H1 (cell line): Measurements from ENCODE around the gene SAMD4A. TPM values are rescaled to one million over a fixed set of nuclear protein-coding genes. Genes with fewer than 3 reads are reported as not detected.

ENCODE experiments used
- CTCF ChIA-PET: fragments of 300-600 bp; sonication (Branson Sonifier 250); formaldehyde crosslinking; loops from one replicate; lab custom pipeline; 2021; ENCODE audit not compliant: partially characterized antibody; lab: Charles Lee
- POLR2A ChIA-PET: fragments of 300-600 bp; sonication (Branson Sonifier 250); formaldehyde crosslinking; loops from one replicate; lab custom pipeline; 2021; ENCODE audit warnings: inconsistent platforms; ENCODE audit not compliant: partially characterized antibody; lab: Charles Lee
- DNase-seq, 2 experiments: peaks; one replicate each; pipeline versions ENCODE4 v3.0.0 to v3.0.0-alpha.2; 2010 to 2022; ENCODE audit warnings: low spot score in 2 of 2, low read depth in 1 of 2, mixed read lengths in 1 of 2
- FAIRE-seq: peaks from 2 replicates; lab custom pipeline; 2011; peaks lifted over from hg19 to GRCh38; lab: Jason Lieb, UNC
- H2AFZ ChIP-seq: 2 replicates; pipeline ENCODE4 v1.8.1; 2012; ENCODE audit warnings: low read length, inconsistent platforms
- H2AK5ac ChIP-seq: 2 replicates; pipeline ENCODE4 v1.6.1; 2013; ENCODE audit warnings: low read depth, low read length
- H2BK120ac ChIP-seq: replicated peaks from 2 replicates; pipeline ENCODE3; 2013; ENCODE audit warnings: low read depth, low read length, inconsistent platforms
- H2BK12ac ChIP-seq: 2 replicates; pipeline ENCODE4 v1.6.1; 2013; ENCODE audit warnings: low read depth, low read length
- H2BK15ac ChIP-seq: 2 replicates; pipeline ENCODE4 v1.6.1; 2013; ENCODE audit warnings: low read length
- H2BK20ac ChIP-seq: 2 replicates; pipeline ENCODE4 v1.6.1; 2013; ENCODE audit warnings: low read length
- H2BK5ac ChIP-seq: 2 replicates; pipeline ENCODE4 v1.6.1; 2013; ENCODE audit warnings: low read depth, low read length
- H3K14ac ChIP-seq: 2 replicates; pipeline ENCODE4 v1.6.1; 2013; ENCODE audit warnings: inconsistent platforms; ENCODE audit not compliant: insufficient read length
- H3K18ac ChIP-seq: 2 replicates; pipeline ENCODE4 v1.6.1; 2013; ENCODE audit warnings: low read length; ENCODE audit errors: extremely low read depth
- H3K23ac ChIP-seq: 2 replicates; pipeline ENCODE4 v1.6.1; 2013; ENCODE audit warnings: inconsistent platforms; ENCODE audit not compliant: insufficient read length
- H3K23me2 ChIP-seq: 2 replicates; pipeline ENCODE4 v1.6.1; 2013; ENCODE audit warnings: low read depth, low read length
- H3K27ac ChIP-seq: 2 replicates; pipeline ENCODE4 v1.6.1; 2011; ENCODE audit warnings: low read depth, low read length, inconsistent platforms
- H3K27me3 ChIP-seq, 4 experiments: replicated peaks in 1 of 4; 1 replicate in 1 of 4; 2 replicates in 3 of 4; pipeline versions ENCODE4 v1.6.1 to v1.8.1; 2011 to 2013; ENCODE audit warnings: low read length in 3 of 4, mild to moderate bottlenecking in 3 of 4, inconsistent platforms in 2 of 4, mixed read lengths in 2 of 4, moderate library complexity in 1 of 4; ENCODE audit not compliant: control insufficient read depth in 3 of 4, insufficient read depth in 3 of 4; ENCODE audit errors: extremely low read depth in 1 of 4
- H3K36me3 ChIP-seq, 4 experiments: 2 replicates each; pipeline versions ENCODE4 v1.6.1 to v1.8.1; 2011 to 2013; ENCODE audit warnings: mild to moderate bottlenecking in 4 of 4, low read length in 3 of 4, moderate library complexity in 2 of 4, control low read depth in 1 of 4, inconsistent platforms in 1 of 4; ENCODE audit not compliant: insufficient read depth in 4 of 4, control insufficient read depth in 2 of 4
- H3K4ac ChIP-seq: replicated peaks from 2 replicates; pipeline ENCODE3; 2013; ENCODE audit warnings: low read length, low read depth, mixed read lengths, inconsistent platforms; ENCODE audit not compliant: insufficient read length
- H3K4me1 ChIP-seq, 4 experiments: replicated peaks in 1 of 4; 1 replicate in 1 of 4; 2 replicates in 3 of 4; pipeline versions ENCODE4 v1.6.1 to v1.8.1; 2011 to 2013; ENCODE audit warnings: low read length in 3 of 4, inconsistent platforms in 2 of 4, mixed read lengths in 1 of 4; ENCODE audit not compliant: insufficient read depth in 4 of 4, control insufficient read depth in 3 of 4
- H3K4me2 ChIP-seq, 2 experiments: 2 replicates each; pipeline versions ENCODE4 v1.6.1 to v1.8.1; 2011 to 2013; ENCODE audit warnings: low read depth in 2 of 2, low read length in 2 of 2, control low read depth in 1 of 2, inconsistent platforms in 1 of 2, mild to moderate bottlenecking in 1 of 2; ENCODE audit not compliant: insufficient read depth in 1 of 2
- H3K4me3 ChIP-seq, 4 experiments: fragments of 200-600, 300-600 bp in 1 of 4; sonication (generic), shearing (Covaris generic), sonication (Bioruptor Twin) in 1 of 4; 2 replicates each; pipeline versions ENCODE4 v1.5.1 to v1.8.1; 2011 to 2016; ENCODE audit warnings: low read length in 4 of 4, low read depth in 3 of 4, control low read depth in 2 of 4, inconsistent platforms in 2 of 4, mild to moderate bottlenecking in 2 of 4, mixed read lengths in 1 of 4, moderate library complexity in 1 of 4; ENCODE audit not compliant: insufficient read depth in 2 of 4; ENCODE audit errors: extremely low read depth in 1 of 4
- H3K56ac ChIP-seq: replicated peaks from 2 replicates; pipeline ENCODE3; 2013; ENCODE audit warnings: low read depth, mild to moderate bottlenecking, mixed read lengths, low read length, inconsistent platforms; ENCODE audit not compliant: insufficient read length
- H3K79me1 ChIP-seq: 2 replicates; pipeline ENCODE4 v1.6.1; 2013; ENCODE audit warnings: low read depth, low read length, control low read depth
- H3K79me2 ChIP-seq, 2 experiments: 2 replicates each; pipeline versions ENCODE4 v1.6.1 to v1.8.1; 2012 to 2013; ENCODE audit warnings: low read length in 2 of 2, mild to moderate bottlenecking in 2 of 2, inconsistent platforms in 1 of 2; ENCODE audit not compliant: insufficient read depth in 2 of 2, control insufficient read depth in 1 of 2
- H3K9ac ChIP-seq, 4 experiments: replicated peaks in 1 of 4; 1 replicate in 1 of 4; 2 replicates in 3 of 4; pipeline versions ENCODE4 v1.6.1 to v1.8.1; 2011 to 2013; ENCODE audit warnings: low read depth in 3 of 4, low read length in 3 of 4, control low read depth in 2 of 4, mild to moderate bottlenecking in 2 of 4, moderate library complexity in 2 of 4, inconsistent platforms in 1 of 4; ENCODE audit errors: extremely low read depth in 1 of 4
- H3K9me3 ChIP-seq, 2 experiments: 2 replicates each; pipeline versions ENCODE4 v1.6.1 to v1.8.1; 2012 to 2013; ENCODE audit warnings: mild to moderate bottlenecking in 2 of 2, moderate library complexity in 2 of 2, control low read depth in 1 of 2, inconsistent platforms in 1 of 2, low read depth in 1 of 2, low read length in 1 of 2, mixed read lengths in 1 of 2; ENCODE audit not compliant: insufficient read depth in 2 of 2
- H4K20me1 ChIP-seq, 2 experiments: replicated peaks in 1 of 2; 2 replicates each; pipeline versions ENCODE3 to v1.8.1; 2011 to 2013; ENCODE audit warnings: inconsistent platforms in 2 of 2, low read length in 2 of 2, mild to moderate bottlenecking in 1 of 2; ENCODE audit not compliant: insufficient read depth in 2 of 2, control insufficient read depth in 1 of 2
- H4K5ac ChIP-seq: 2 replicates; pipeline ENCODE4 v1.6.1; 2013; ENCODE audit warnings: low read length, low read depth, mixed read lengths, inconsistent platforms; ENCODE audit not compliant: insufficient read length
- H4K8ac ChIP-seq: 2 replicates; pipeline ENCODE4 v1.8.0; 2013; ENCODE audit warnings: mild to moderate bottlenecking, moderate library complexity, low read length, inconsistent platforms; ENCODE audit not compliant: insufficient read depth; ENCODE audit errors: extremely low read depth
- H4K91ac ChIP-seq: replicated peaks from 2 replicates; pipeline ENCODE3; 2013; ENCODE audit warnings: low read length, mixed read lengths, inconsistent platforms; ENCODE audit not compliant: insufficient read length
- ASH2L ChIP-seq: fragments of 200-600, 300-600 bp; sonication (generic); IDR thresholded peaks from one replicate; pipeline ENCODE4 v1.7.1; 2017; ENCODE audit warnings: low read length
- EP300 ChIP-seq, 2 experiments: IDR thresholded peaks; 1 replicate in 1 of 2; 2 replicates in 1 of 2; pipeline ENCODE4 v1.6.1; 2011 to 2012; ENCODE audit warnings: low read depth in 2 of 2, low read length in 2 of 2, mild to moderate bottlenecking in 2 of 2, borderline replicate concordance in 1 of 2, inconsistent platforms in 1 of 2, moderate library complexity in 1 of 2
- NRF1 ChIP-seq: IDR thresholded peaks from 2 replicates; pipeline ENCODE4 v1.6.1; 2011; ENCODE audit warnings: mild to moderate bottlenecking, low read depth, low read length, improper control_type of control experiment
- SP2 ChIP-seq: IDR thresholded peaks from 2 replicates; pipeline ENCODE4 v1.6.1; 2012; ENCODE audit warnings: mild to moderate bottlenecking, low read length, inconsistent platforms
- SUZ12 ChIP-seq: fragments of 200-600 bp; sonication (generic); IDR thresholded peaks from 2 replicates; pipeline ENCODE4 v1.6.1; 2012; ENCODE audit warnings: mild to moderate bottlenecking, inconsistent platforms, low read length, moderate library complexity, mixed read lengths
- YY1 ChIP-seq: IDR thresholded peaks from 2 replicates; pipeline ENCODE4 v1.6.1; 2011; ENCODE audit warnings: low read depth, mild to moderate bottlenecking, low read length
- WGBS, 2 experiments: shearing (Covaris generic) in 1 of 2; methylation state at CpG; one replicate each; pipeline versions ENCODE4 v1.1.6 to v1.1.7; 2013 to 2015; ENCODE audit warnings: low lambda C conversion rate in 2 of 2, mixed read lengths in 2 of 2, inconsistent platforms in 1 of 2, low coverage in 1 of 2, missing lambda C conversion rate in 1 of 2; ENCODE audit not compliant: insufficient replicate concordance in 2 of 2, insufficient coverage in 1 of 2, insufficient read length in 1 of 2; ENCODE audit errors: extremely low coverage in 1 of 2, missing lambda C conversion rate in 1 of 2; 5-methylcytosine and 5-hydroxymethylcytosine counted together
- polyA plus RNA-seq, 7 experiments: library from polyadenylated mRNA; depleted of rRNA in 3 of 7; stranded (reverse) in 5 of 7; unstranded in 2 of 7; fragments of >200 nt in 5 of 7; fragments of 200-250 nt in 2 of 7; gene quantifications; 1 replicate in 5 of 7; 2 replicates in 1 of 7; 4 replicates in 1 of 7; pipeline versions ENCODE4 v1.2.1 to v1.2.3, GENCODE V29; 2011 to 2013; ENCODE audit warnings: missing spikeins in 2 of 7, mixed read lengths in 2 of 7
- total RNA-seq: library from RNA; stranded (reverse); fragmentation: NEBNext Ultra II Directional; extraction: Animal tissue kit (Norgen Biotek cat#: 25700); gene quantifications from 2 replicates; pipeline ENCODE4 v1.2.1, GENCODE V29; 2021

The SAMD4A gene
- total and polyA plus RNA-seq, 2 of the 8 experiments (the other 6 are each of a cell fraction or from before 2014, with no cell fraction given), result 2.4 to 12.3 TPM

DNA sequence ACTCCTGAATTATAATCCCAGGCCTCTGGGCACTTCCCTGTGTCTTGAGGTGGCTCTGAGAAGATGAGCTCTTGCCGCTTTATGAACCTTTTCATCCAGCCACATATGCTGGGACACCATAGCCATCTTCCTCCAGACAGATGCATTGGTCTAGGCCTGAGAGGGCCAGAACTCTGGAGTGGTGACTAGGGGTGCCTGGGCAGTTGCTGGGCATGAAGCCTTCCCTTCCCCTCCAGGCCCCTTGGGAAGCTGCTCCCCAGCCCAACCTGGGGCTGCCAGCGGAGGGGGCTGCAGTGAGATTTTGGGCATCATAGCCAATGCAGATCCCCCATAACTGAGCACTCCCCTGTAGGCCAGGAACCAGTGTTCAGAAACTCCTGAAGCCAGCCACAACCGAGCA lies 200.5 kb downstream of the SAMD4A start:
- H3K27ac ChIP-seq, result no peak overlapping the region
- ChIA-PET CTCF (interaction anchor here (0.9 to 1.9 kb wide), 9 partner anchors 10 to 203 kb away, joined by 3 to 7 read pairs (median 4); no protein-coding TSS in a partner anchor), POLR2A (no interaction called here)
- H3K27me3 ChIP-seq, result no peaks in the 10 kb centered on the region
- no peak overlapping the region for H3K4ac ChIP-seq
- H4K91ac ChIP-seq, result no peak overlapping the region
- H4K5ac ChIP-seq, result no peak overlapping the region
- no peak overlapping the region for H3K18ac ChIP-seq
- H3K23me2 ChIP-seq, result no peaks in the 10 kb centered on the region
- H3K23ac ChIP-seq, result no peak overlapping the region
- no peak overlapping the region for H2AFZ ChIP-seq
- no peaks in the 10 kb centered on the region for H3K79me1 ChIP-seq
- no peak overlapping the region for H3K4me2 ChIP-seq
- no peak overlapping the region for H4K8ac ChIP-seq
- TF ChIP-seq SP2, result no peak
- no peak for TF ChIP-seq EP300 (IDR thresholded peaks at IDR 0.05; ENCODE audit: borderline replicate concordance in 1 of 2, low read depth in 2 of 2, low read length in 2 of 2)
- TF ChIP-seq SUZ12, result no peak
- no peak for TF ChIP-seq YY1
- TF ChIP-seq NRF1, result no peak
- TF ChIP-seq ASH2L, result no peak
- TF ChIP-seq, all 59 proteins: peak for 0
- Histone ChIP-seq H2BK5ac (no peak overlapping the region), H2BK120ac (no peak overlapping the region), H3K4me1 (no peaks in the 10 kb centered on the region), H2BK15ac (no peak overlapping the region), H2AK5ac (no peak overlapping the region), H3K9ac (no peak overlapping the region), H3K9me3 (no peaks in the 10 kb centered on the region), H3K79me2 (no peaks in the 10 kb centered on the region), H2BK20ac (no peak overlapping the region), H2BK12ac (no peak overlapping the region), H3K14ac (no peak overlapping the region), H3K4me3 (no peak overlapping the region), H3K56ac (no peak overlapping the region), H4K20me1 (no peaks in the 10 kb centered on the region), H3K36me3 (no peaks in the 10 kb centered on the region; a peak in 1 of 8 replicates)
- DNase-seq (no peak), FAIRE-seq (no peak)
- 98% methylated on average over 3 of the region's 3 CpGs; no CpG with 5 or more reads in 1 of the 2 experiments for WGBS, 2 experiments
